ENCODE measurements around the gene COMMD4.

Gene COMMD4

DNA sequence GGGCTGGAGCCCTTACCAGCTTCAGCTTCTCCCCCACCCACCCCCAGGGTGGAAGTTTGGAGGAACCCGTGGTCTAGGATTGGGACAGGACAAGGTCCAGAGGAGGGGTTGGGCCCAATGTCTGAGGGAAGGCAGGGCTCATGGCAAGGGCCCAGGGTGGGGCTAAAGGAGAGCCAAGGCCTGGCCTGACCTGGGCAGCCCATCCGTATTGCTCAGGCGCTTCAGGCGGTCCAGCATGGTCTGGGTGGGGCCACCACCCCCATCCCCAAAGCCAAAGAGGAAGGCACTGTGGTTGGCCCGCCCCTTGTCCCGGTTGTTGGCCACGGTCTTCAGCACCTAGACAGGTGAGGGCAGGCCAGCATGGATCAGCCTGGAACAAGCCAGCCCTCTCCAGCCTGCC, 25.0 kb downstream of the COMMD4 start:
- TF ChIP-seq, protein P1, sequence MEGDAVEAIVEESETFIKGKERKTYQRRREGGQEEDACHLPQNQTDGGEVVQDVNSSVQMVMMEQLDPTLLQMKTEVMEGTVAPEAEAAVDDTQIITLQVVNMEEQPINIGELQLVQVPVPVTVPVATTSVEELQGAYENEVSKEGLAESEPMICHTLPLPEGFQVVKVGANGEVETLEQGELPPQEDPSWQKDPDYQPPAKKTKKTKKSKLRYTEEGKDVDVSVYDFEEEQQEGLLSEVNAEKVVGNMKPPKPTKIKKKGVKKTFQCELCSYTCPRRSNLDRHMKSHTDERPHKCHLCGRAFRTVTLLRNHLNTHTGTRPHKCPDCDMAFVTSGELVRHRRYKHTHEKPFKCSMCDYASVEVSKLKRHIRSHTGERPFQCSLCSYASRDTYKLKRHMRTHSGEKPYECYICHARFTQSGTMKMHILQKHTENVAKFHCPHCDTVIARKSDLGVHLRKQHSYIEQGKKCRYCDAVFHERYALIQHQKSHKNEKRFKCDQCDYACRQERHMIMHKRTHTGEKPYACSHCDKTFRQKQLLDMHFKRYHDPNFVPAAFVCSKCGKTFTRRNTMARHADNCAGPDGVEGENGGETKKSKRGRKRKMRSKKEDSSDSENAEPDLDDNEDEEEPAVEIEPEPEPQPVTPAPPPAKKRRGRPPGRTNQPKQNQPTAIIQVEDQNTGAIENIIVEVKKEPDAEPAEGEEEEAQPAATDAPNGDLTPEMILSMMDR (IDR thresholded peaks at IDR 0.05; ENCODE audit: borderline replicate concordance, insufficient read depth, low read depth, low read length) = no peak

DNA sequence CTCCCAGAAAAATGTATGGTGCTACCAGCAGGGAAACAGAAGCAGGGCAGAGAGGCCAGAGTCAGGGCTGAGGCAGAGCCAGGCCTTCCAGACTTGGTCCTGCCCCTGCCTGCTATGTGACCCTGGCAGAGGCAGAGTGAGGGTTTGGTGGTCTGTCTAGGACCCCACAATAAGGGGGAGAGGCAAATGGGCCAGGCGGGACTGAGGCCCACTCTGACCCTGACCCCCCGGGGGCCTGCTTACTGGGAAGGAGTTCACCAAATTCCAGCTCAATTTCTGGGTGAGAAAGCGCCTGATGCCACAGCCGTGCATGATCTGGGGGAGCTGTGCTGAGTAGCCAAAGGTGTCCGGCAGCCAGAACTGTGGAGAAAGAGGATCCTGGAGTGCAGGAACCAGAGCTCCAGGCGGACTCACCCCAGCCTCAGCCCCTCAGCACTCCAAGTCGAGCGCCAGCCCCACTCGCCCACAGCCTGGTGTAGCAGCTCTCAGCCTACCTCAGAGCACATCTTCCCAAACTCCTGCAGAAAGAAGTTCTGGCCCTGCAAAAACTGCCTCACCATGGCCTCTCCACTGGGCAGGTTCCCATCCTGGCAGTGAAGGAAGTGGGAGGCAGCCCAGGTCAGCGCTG, 25.6 kb downstream of the COMMD4 start:
- no peak overlapping the region for H3K4me3 ChIP-seq (ENCODE audit: low read depth, low read length)
- TF ChIP-seq, protein P1 (IDR thresholded peaks at IDR 0.05; ENCODE audit: borderline replicate concordance, insufficient read depth, low read depth, low read length) = no peak

More for the DNA sequence above, 25.0 kb downstream of the COMMD4 start:
- H3K4me3 ChIP-seq (ENCODE audit: low read depth, low read length) = no peak overlapping the region

GRCh38 chr15:75361989-75362641, 26.3 kb downstream of the COMMD4 start:
- TF ChIP-seq, protein P1 (IDR thresholded peaks at IDR 0.05; ENCODE audit: borderline replicate concordance, insufficient read depth, low read depth, low read length) = no peak
- H3K4me3 ChIP-seq (ENCODE audit: low read depth, low read length) = no peak overlapping the region

DNA sequence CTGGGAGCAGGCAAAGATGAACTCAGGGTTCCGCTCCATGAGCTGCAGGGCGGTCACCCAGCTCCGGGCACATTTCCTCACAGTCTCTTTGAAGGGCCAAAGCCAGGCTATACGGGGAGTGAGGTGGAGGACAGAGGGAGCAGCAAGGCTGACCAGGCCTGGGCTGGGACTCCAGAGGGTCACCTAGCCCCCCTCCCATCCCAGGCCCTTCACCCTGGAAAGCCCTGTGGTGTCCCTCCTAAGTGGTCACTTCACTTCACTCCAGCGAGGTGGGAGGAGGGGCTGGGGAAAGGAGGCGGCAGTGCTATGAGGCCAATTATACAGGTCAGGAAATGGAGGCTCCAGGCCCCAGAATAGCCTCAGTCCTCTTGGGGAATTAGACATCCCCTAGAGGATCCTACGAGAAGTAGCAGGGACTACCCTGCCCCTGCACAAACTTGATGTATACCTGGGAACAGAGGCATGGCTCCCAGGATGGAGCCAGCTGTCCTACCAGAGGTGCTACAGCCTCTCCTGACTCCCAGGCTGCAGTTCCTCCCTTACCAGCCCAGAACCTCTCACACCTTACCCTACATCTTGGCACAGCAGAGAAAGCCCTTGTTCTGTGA, 26.9 kb downstream of the COMMD4 start:
- TF ChIP-seq, protein P1 (IDR thresholded peaks at IDR 0.05; ENCODE audit: borderline replicate concordance, insufficient read depth, low read depth, low read length) = no peak
- H3K4me3 ChIP-seq (ENCODE audit: low read depth, low read length) = no peak overlapping the region

- TF ChIP-seq, protein P1 (IDR thresholded peaks at IDR 0.05; ENCODE audit: borderline replicate concordance, insufficient read depth, low read depth, low read length) = no peak
- H3K4me3 ChIP-seq (ENCODE audit: low read depth, low read length) = no peak overlapping the region
Measured at GRCh38 chr15:75363786-75364185, 27.9 kb downstream of the COMMD4 start.

GRCh38 chr15:75364881-75365280, 29.0 kb downstream of the COMMD4 start:
- TF ChIP-seq, protein P1 (IDR thresholded peaks at IDR 0.05; ENCODE audit: borderline replicate concordance, insufficient read depth, low read depth, low read length) = no peak
- no peak overlapping the region for H3K4me3 ChIP-seq (ENCODE audit: low read depth, low read length)

DNA sequence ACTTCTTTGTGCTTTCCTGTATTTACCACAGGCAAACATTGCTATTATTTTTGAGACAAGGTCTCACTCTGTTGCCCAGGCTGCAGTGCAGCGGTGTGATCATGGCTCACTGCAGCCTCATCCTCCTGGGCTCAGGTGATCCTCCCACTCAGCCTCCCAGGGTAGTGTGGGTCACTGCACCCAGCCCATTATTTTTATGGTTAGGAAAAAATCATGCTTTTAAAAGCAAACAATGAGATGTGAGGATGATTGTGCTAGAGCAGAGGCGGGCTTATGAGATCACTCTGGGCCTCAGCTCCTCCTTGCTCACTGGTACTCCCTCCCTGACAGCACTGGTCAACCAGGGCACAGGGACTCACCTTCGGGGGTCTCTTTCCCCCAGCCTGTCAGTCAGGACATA, 30.3 kb downstream of the COMMD4 start:
- no peak overlapping the region for H3K4me3 ChIP-seq (ENCODE audit: low read depth, low read length)
- TF ChIP-seq, protein P1 (IDR thresholded peaks at IDR 0.05; ENCODE audit: borderline replicate concordance, insufficient read depth, low read depth, low read length) = no peak
